ENCODE data around the gene IQCB1.

- TF ChIP-seq, protein P1, sequence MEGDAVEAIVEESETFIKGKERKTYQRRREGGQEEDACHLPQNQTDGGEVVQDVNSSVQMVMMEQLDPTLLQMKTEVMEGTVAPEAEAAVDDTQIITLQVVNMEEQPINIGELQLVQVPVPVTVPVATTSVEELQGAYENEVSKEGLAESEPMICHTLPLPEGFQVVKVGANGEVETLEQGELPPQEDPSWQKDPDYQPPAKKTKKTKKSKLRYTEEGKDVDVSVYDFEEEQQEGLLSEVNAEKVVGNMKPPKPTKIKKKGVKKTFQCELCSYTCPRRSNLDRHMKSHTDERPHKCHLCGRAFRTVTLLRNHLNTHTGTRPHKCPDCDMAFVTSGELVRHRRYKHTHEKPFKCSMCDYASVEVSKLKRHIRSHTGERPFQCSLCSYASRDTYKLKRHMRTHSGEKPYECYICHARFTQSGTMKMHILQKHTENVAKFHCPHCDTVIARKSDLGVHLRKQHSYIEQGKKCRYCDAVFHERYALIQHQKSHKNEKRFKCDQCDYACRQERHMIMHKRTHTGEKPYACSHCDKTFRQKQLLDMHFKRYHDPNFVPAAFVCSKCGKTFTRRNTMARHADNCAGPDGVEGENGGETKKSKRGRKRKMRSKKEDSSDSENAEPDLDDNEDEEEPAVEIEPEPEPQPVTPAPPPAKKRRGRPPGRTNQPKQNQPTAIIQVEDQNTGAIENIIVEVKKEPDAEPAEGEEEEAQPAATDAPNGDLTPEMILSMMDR (IDR thresholded peaks at IDR 0.05), result no peak
- TF ChIP-seq REST (IDR thresholded peaks at IDR 0.05; ENCODE audit: insufficient read depth in 1 of 2, low read depth in 2 of 2, low read length in 1 of 2) (no peak), POLR2AphosphoS5 (IDR thresholded peaks at IDR 0.05; ENCODE audit: low read depth, low read length) (no peak), SIN3A (IDR thresholded peaks at IDR 0.05; ENCODE audit: borderline replicate concordance, insufficient read depth, low read depth, low read length) (no peak)
Measured at GRCh38 chr3:121800906-121801305, 34.0 kb downstream of the IQCB1 start.
